Urothelium cell line (cell line): Measurements from ENCODE around the gene RDM1.
A peak's percentile ranks its signal among the peaks of the same experiment; 100 is the strongest.
"Not testable (repeated sequence)": the region's sequence is repeated elsewhere in the genome, so short reads cannot be mapped to it uniquely, and the experiment has no call there.

Source experiments
- DNase-seq: peaks from one replicate; pipeline ENCODE4 v3.0.0; 2011; ENCODE audit warnings: low spot score, mixed read lengths
- FAIRE-seq: peaks from 2 replicates; lab custom pipeline; 2011; peaks lifted over from hg19 to GRCh38; lab: Jason Lieb, UNC

The RDM1 gene

DNA sequence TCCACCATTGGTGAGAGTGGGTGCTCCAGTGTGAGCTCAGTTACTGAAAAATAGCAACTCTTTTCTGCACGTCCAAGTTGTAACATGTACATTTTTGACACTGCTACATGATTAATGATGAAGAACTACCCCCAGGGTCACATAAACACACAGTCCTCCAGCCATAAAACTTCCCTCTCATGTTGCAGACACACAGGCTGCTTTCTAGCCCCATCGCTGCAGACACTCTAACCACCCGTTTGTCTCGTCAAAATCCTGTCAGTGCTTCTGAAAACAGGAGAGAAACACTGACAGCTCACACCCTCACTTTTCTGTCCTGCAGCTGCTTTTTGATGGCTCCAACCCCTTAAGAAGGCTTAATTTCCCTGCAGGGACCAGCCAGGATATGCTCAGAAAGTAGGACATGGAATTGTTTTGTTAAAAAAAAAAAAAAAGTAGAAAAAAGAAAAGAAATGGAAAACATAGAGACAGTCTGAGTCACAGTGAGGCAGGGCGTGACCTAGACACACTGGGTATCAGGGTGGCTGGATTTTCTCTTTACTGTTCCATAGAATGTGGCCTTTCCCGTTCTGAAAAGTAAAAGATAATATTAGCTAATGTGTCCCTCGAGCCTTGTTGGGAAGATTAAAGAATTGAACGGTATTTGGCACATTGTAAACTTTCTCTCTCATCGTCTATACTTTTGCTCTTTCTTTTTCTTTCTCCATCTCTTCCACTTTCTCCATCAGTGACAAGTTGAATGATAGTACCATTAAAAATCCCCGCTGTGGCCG lies 29.7 kb downstream of the RDM1 start:
- DNase-seq (peak; percentile 20), FAIRE-seq (no peak)

GRCh38 chr17:35900280-35900679 lies 30.3 kb downstream of the RDM1 start:
- DNase-seq (no peak), FAIRE-seq (no peak)

- no peak for FAIRE-seq
- DNase-seq: peak; percentile 34
These were observed 32.1 kb downstream of the RDM1 start for GRCh38 chr17:35898283-35899070.

GRCh38 chr17:35897772-35898171 lies 32.8 kb downstream of the RDM1 start:
- FAIRE-seq, DNase-seq: not testable (repeated sequence)

DNA sequence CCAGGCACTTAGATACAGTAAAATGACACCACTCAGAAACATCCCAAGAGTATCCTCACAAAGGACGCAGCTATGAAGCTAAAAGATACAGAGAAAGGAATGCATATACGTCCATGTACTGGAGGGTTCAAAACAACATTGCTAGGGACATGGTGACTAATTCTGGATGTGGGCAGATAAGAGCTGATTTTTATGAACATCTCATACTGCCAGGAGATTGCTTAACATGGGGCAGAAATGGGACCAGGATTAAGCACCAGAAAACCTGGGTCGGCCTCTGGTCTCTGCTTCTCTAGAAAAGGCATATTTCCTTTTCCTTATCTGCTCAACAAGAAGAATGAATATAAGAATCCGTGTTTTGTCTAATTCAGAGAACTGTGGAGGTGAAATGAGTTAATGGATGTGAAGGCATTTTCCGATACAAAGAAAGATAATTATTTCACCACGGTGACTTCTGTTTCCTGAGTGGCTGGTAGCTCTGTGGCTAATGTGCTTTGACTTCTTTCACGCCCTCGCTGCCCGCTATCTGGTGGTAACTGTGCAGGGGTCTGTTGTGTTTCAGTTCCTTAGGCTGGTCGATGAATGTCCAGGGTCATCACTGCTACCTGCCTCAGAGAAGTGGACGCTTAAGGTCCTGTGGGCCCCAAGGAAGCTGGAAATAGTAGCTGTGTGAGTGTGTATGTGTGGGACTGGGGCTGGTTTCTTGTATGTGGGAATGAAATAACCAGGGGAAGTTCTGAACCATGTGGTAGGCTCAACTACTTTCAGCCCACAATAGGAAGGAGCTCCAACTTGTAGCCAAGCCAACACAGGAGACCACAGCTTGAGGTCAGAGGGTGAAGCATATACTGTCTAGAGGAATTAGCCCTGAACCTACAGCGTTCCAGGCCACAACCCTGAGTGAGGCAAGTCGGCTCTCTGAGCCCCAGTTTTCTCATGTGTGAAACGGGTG lies 34.7 kb downstream of the RDM1 start:
- DNase-seq: no peak
- FAIRE-seq: no peak

DNA sequence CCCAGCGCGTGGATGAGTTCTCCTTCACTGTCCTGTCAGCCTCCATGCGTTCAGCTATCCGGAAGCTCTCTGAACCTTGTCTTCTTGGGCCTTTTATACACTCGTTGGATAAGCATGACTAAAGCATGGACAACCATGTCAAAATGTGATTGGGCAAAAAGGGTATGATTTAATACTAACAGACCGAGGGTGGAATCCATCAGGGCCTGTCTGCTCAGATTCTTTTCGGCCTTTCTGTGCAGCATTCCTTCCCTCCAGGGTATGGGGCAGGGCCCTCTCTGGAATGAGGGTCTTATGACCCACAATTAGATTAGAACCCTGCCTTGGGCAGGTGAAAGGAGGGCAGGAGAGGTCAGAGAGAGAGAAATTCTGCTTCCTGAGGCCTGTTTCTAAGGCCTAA lies 36.4 kb downstream of the RDM1 start:
- no peak for DNase-seq
- FAIRE-seq: no peak

GRCh38 chr17:35893751-35894150 lies 36.8 kb downstream of the RDM1 start:
- no peak for FAIRE-seq
- DNase-seq: no peak

DNA sequence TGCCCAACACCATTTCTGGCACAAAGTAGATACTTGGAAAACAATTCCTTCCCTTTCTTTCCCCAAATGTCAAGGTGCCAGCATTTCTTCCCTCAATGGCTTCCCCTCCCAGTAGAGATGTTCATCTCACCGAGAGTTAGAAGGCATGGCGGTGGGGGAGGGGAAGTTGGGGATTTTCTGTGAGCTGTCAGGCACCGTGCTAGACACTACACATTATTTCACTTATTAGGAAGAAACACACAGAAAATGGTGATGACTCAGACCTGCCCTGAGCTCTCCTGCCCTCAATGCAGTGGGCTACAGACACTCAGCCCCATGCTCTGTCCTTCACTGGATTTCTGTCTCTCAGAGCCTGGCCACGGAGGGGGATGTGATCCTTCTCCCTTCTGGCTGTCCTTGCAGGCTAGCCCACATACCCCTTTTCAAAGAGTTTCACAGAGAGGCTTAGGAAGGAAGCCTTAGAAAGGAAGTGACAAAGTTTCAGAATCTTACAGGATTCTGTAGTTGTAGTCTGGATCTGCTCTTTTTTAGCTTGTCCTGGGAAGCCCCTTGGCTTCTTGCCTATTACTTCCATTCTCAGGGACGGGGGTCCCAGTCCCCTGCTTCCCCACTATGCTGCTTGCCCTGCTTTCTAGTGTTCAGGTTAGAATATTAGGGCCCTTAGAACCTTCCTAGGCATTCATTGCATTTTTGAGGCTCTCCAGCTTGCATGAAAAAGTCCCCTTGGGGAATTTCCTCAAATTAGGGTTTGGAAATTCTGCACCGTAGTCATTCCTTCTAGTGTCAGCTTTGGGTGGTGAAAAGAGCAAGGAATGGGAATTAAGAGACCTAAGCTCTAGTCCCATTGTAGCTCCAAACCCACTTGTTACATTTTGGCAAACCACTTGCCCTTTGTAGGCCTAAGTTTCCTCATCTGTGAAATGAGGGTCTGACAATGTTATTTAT lies 38.2 kb downstream of the RDM1 start:
- DNase-seq (no peak), FAIRE-seq (no peak)

DNA sequence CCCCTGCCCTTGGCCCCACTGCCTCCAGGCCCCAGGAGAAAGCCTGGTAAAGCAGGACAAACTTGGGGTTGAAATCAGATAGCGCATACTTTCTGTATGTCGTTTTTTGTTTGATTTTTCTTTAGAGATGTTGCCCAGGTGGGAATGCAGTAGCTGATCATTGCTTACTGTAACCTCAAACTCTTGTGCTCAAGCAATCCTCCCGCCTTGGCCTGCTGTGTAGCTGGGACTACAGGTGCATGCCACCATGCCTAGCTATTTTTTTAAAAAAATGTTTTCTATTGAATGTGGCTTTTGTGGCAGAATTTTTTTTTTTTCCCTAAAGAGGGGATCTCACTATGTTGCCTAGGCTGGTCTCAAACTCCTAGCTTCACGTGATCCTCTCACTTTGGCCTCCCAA lies 39.3 kb downstream of the RDM1 start:
- DNase-seq (no peak), FAIRE-seq (no peak)

GRCh38 chr17:35890774-35891155 lies 39.8 kb downstream of the RDM1 start:
- FAIRE-seq: no peak
- no peak for DNase-seq

DNA sequence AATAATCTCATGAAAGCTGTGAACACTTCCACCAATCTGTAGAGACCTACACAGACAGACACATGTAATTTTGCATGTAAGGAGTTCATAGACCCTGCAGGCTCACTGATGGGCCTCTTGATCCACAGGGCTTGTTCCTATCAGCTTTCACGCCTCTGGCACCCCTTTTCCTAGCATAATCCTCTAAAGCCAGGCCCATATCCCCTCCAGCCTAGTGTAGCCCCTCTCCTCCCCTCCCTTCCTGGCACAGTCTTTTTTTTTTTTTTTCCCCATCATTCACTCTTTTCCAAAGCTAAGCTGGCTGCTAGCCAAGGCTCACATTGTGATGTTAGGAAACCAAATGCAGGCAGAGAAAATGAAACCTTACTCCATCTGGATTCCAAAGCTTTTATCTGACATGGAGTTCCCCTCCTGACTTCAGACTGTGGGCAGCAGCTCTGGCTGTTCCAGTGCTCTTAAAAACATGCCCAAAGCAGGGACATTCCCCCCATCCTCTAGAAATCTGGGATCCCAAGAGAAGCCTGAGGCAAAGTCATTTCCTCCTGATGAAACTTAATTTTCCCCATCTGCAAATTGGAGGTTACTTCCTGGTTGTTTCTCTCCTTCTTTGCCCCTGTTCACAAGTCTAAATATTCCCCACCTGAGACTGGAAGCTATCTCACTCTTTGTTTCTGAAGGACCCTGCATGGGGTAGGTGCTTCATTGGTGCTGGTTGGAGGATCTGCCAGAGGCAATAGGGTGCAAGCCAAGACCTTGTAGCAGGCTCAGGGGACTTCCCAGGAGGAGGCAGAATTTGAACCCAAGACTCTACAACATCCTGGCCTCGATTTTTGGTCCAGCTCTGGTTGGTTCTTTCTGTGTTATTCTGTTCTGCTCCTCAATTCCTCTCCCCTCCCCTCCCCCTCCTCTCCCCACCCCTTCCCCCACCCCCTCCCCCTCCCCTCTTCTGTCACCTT lies 40.5 kb downstream of the RDM1 start:
- DNase-seq (peak; percentile 21), FAIRE-seq (no peak)

DNA sequence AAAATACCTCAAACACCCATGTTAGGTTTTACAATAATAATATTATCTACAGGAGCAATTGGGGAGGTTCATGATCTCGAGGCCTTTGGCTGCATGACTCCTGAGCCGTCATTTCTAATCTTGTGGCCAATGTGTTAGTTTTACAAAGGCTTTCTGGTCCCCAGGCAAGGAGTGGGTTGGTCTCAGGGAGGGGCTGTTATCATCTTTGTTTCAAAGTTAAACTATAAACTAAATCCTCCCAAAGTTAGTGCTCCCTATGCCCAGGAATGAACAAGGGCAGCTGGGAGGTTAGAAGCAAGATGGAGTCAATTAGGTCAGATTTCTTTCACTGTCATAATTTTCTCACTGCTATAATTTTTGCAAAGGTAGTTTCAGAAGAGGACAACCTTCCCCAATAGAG lies 41.3 kb downstream of the RDM1 start:
- FAIRE-seq (no peak), DNase-seq (no peak)

DNA sequence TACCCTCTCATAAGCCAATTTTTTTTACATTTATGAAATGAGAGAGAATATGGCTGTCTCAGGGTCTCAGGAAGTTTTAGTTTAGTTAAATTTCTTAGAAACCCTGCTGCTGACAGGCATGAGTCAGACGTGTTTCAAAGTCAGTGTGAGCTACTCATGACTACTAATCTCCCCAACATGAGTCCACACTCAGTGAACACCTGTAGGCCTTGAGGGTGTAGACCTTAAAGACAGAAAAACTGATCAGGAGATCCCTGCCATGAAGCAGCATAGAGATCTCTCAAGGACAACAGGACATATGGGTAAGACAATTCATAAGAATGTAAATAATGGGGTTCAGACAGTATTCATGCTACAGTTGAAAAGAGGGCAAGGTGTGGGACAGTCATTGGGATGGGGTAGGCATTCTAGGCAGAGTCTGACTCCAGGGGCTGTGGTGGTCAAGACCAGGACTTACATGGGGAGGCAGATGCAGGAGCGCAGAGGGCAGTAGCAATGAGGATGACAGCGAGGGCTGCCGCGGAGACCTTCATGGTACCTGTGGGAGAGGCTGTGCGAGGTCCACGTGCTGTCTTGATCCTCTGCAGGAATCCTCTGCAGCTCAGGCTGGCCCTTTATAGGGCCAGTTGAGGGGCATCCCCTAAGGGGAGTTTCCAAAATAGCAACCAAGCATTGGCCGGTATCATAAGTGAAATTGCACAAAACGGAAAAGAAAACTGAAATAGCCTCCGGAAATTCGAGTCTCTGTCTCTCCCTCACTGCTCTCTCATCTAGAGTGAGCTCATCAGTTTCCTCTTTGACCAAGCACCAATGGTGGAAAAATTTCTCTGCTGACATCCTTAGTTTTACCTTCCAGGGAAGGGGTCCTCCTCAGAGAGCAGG lies 50.6 kb downstream of the RDM1 start, which contains the start of gene CCL5:
TSS of gene CCL5 (minus strand) at position 588 of the 882 bp plus-strand sequence.
- FAIRE-seq (no peak), DNase-seq (no peak)

GRCh38 chr17:35878361-35878760 lies 52.2 kb downstream of the RDM1 start:
- DNase-seq: no peak
- no peak for FAIRE-seq

DNA sequence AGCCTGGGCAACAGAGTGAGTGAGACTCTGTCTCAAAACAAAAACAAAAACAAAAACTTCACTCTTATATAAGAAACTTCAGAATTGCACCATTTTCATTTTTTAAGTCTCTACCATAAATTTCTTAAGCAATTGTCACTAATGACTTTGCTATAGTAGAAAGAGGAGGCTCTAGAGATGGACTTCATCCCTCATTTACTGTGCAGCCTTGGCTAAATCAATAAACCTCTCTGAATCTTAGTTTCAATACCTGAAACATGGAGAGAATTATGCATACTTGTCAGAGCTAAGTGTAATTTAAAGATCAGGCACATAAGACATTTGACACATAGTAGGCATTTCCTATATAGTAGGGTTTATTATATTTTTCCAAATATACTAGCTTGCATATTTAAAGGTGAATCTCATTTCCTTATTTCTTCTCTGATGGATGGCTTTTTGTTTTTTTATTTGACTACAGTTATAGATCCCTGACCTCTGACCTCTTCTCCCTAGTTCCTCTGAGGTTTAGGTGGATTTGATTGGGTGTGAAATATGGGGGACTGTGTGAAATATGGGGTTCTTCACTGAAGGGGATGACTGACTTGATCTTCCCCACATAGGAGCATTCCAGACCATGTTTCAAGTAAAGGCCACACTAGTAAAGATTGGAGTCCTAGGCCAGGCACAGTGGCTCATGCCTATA lies 53.1 kb downstream of the RDM1 start:
- DNase-seq (no peak), FAIRE-seq (no peak)

GRCh38 chr17:35876534-35876933 lies 54.0 kb downstream of the RDM1 start:
- no peak for FAIRE-seq
- DNase-seq: no peak

- DNase-seq: no peak
- FAIRE-seq: no peak
These were observed 54.8 kb downstream of the RDM1 start for GRCh38 chr17:35875800-35876139.
